Osteoblast (primary cell): Measurements from ENCODE around the gene OR4E1. TPM values are rescaled to one million over a fixed set of nuclear protein-coding genes. Genes with fewer than 3 reads are reported as not detected.
"Not testable (repeated sequence)": the region's sequence is repeated elsewhere in the genome, so short reads cannot be mapped to it uniquely, and the experiment has no call there.

Source experiments
- DNase-seq: peaks from one replicate; pipeline ENCODE4 v3.0.0; 2011; ENCODE audit warnings: low spot score, mixed read lengths; ENCODE audit not compliant: insufficient read length; ENCODE audit errors: missing footprints
- H2AFZ ChIP-seq: 2 replicates; pipeline ENCODE4 v1.6.0; 2011; ENCODE audit warnings: mild to moderate bottlenecking, low read length
- H3K27ac ChIP-seq: 2 replicates; pipeline ENCODE4 v1.5.1; 2011; ENCODE audit warnings: mild to moderate bottlenecking, low read depth, low read length, moderate library complexity
- H3K27me3 ChIP-seq: 2 replicates; pipeline ENCODE4 v1.6.0; 2012; ENCODE audit warnings: mild to moderate bottlenecking, control low read depth, inconsistent platforms, low read length, moderate library complexity; ENCODE audit not compliant: insufficient read depth
- H3K36me3 ChIP-seq: 2 replicates; pipeline ENCODE4 v1.5.1; 2011; ENCODE audit warnings: mild to moderate bottlenecking, low read length, control low read depth, moderate library complexity; ENCODE audit not compliant: insufficient read depth
- H3K4me1 ChIP-seq: 2 replicates; pipeline ENCODE4 v1.5.1; 2011; ENCODE audit warnings: mild to moderate bottlenecking, low read length, control low read depth, moderate library complexity; ENCODE audit not compliant: insufficient read depth
- H3K4me2 ChIP-seq: 2 replicates; pipeline ENCODE4 v1.6.0; 2011; ENCODE audit warnings: mild to moderate bottlenecking, low read length; ENCODE audit not compliant: insufficient read depth
- H3K4me3 ChIP-seq: fragments of 200-600 bp; sonication (generic); 3 replicates; pipeline ENCODE4 v1.5.1; 2012; ENCODE audit warnings: mild to moderate bottlenecking, low read length, inconsistent platforms; ENCODE audit not compliant: insufficient read depth
- H3K79me2 ChIP-seq: 2 replicates; pipeline ENCODE4 v1.6.0; 2012; ENCODE audit warnings: mild to moderate bottlenecking, low read length, control low read depth, inconsistent platforms; ENCODE audit not compliant: insufficient read depth
- H3K9me3 ChIP-seq: 2 replicates; pipeline ENCODE4 v1.5.1; 2011; ENCODE audit warnings: low read depth, low read length, control low read depth
- H4K20me1 ChIP-seq: 2 replicates; pipeline ENCODE4 v1.6.0; 2012; ENCODE audit warnings: mild to moderate bottlenecking, low read length, control low read depth; ENCODE audit not compliant: insufficient read depth
- total RNA-seq: library from RNA; depleted of rRNA; stranded (reverse); fragments of >200 nt; gene quantifications from 2 replicates; pipeline ENCODE4 v1.2.3, GENCODE V29; 2012
- TF ChIP-seq, protein P1 (sequence below): IDR thresholded peaks from 2 replicates; pipeline ENCODE4 v1.5.1; 2011; ENCODE audit warnings: mild to moderate bottlenecking, low read depth, low read length, moderate library complexity; ENCODE audit errors: extremely low read depth

OR4E1 gene
- total RNA-seq, 1 donor, result not detected

GRCh38 chr14:21643407-21643806 lies 30.2 kb downstream of the OR4E1 start:
- Histone ChIP-seq H3K9me3 (no peaks in the 10 kb centered on the region), H3K4me3 (no peak overlapping the region), H3K36me3 (no peaks in the 10 kb centered on the region), H3K27me3 (no peaks in the 10 kb centered on the region), H4K20me1 (no peaks in the 10 kb centered on the region), H3K27ac (no peak overlapping the region), H3K4me1 (no peaks in the 10 kb centered on the region), H2AFZ (no peak overlapping the region), H3K79me2 (no peaks in the 10 kb centered on the region), H3K4me2 (no peak overlapping the region)
- no peak for DNase-seq
- TF ChIP-seq, protein P1, sequence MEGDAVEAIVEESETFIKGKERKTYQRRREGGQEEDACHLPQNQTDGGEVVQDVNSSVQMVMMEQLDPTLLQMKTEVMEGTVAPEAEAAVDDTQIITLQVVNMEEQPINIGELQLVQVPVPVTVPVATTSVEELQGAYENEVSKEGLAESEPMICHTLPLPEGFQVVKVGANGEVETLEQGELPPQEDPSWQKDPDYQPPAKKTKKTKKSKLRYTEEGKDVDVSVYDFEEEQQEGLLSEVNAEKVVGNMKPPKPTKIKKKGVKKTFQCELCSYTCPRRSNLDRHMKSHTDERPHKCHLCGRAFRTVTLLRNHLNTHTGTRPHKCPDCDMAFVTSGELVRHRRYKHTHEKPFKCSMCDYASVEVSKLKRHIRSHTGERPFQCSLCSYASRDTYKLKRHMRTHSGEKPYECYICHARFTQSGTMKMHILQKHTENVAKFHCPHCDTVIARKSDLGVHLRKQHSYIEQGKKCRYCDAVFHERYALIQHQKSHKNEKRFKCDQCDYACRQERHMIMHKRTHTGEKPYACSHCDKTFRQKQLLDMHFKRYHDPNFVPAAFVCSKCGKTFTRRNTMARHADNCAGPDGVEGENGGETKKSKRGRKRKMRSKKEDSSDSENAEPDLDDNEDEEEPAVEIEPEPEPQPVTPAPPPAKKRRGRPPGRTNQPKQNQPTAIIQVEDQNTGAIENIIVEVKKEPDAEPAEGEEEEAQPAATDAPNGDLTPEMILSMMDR, result no peak

GRCh38 chr14:21642683-21643082 lies 30.9 kb downstream of the OR4E1 start:
- no peak overlapping the region for H2AFZ ChIP-seq

DNA sequence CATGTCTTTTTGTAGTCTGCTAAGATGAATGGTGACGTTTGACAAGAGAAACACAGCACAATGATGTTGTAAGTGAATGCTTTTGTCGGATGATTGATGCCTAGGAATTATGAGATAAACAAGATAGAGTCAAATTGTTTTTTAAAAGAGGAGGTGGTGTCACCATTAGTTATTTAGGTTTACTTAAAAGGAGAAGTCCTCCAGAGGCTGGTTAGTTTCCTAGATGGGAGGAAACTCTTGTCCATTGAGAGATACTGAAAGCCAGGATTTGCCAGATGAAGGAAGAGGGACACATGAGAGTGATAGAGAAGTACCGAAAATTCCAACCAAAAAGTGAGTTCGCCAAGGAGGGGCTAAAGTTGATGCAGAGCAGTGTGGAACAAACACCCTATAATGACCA lies 38.8 kb downstream of the OR4E1 start, which contains the start of gene OR10G2:
TSS of gene OR10G2 (minus strand) at position 101 of the 400 bp plus-strand sequence. CDS start at position 3, 98 bp downstream.
- Histone ChIP-seq H3K4me2 (no peak within 1 kb of the TSS), H3K4me1 (no peaks in the 10 kb centered on the region), H3K27ac (no peak within 1 kb of the TSS), H4K20me1 (no peaks in the 10 kb centered on the region), H3K36me3 (no peaks in the 10 kb centered on the region), H3K4me3 (no peak within 1 kb of the TSS), H2AFZ (no peak within 1 kb of the TSS), H3K79me2 (no peaks in the 10 kb centered on the region), H3K9me3 (no peaks in the 10 kb centered on the region), H3K27me3 (no peaks in the 10 kb centered on the region)
- DNase-seq, result no peak
- TF ChIP-seq, protein P1, result no peak

More at GRCh38 chr14:21642683-21643082, 30.9 kb downstream of the OR4E1 start:
- TF ChIP-seq, protein P1, result no peak
- Histone ChIP-seq H3K27ac (no peak overlapping the region), H3K9me3 (no peaks in the 10 kb centered on the region), H3K79me2 (no peaks in the 10 kb centered on the region), H4K20me1 (no peaks in the 10 kb centered on the region), H3K4me2 (no peak overlapping the region), H3K36me3 (no peaks in the 10 kb centered on the region), H3K4me3 (no peak overlapping the region), H3K4me1 (no peaks in the 10 kb centered on the region), H3K27me3 (no peaks in the 10 kb centered on the region)
- no peak for DNase-seq

- H3K4me3 ChIP-seq, result no peak overlapping the region
- no peaks in the 10 kb centered on the region for H3K79me2 ChIP-seq
- H3K4me1 ChIP-seq, result no peaks in the 10 kb centered on the region
- H4K20me1 ChIP-seq, result no peaks in the 10 kb centered on the region
- no peak overlapping the region for H2AFZ ChIP-seq
- no peak overlapping the region for H3K4me2 ChIP-seq
- H3K27ac ChIP-seq, result no peak overlapping the region
- no peaks in the 10 kb centered on the region for H3K27me3 ChIP-seq
- H3K9me3 ChIP-seq, result no peaks in the 10 kb centered on the region
- TF ChIP-seq, protein P1, result no peak
- no peaks in the 10 kb centered on the region for H3K36me3 ChIP-seq
- DNase-seq, result no peak
These were observed 42.5 kb downstream of the OR4E1 start for GRCh38 chr14:21631084-21631483.

GRCh38 chr14:21630503-21630902 lies 43.1 kb downstream of the OR4E1 start:
- not testable (repeated sequence) for H3K4me1 ChIP-seq, H3K36me3 ChIP-seq, H3K9me3 ChIP-seq, H2AFZ ChIP-seq, H3K27me3 ChIP-seq, DNase-seq, H4K20me1 ChIP-seq, H3K79me2 ChIP-seq, H3K4me3 ChIP-seq, H3K4me2 ChIP-seq, H3K27ac ChIP-seq
